GM18951 (cell line): ENCODE data around the gene OR6X1.
"Not testable (repeated sequence)": the region's sequence is repeated elsewhere in the genome, so short reads cannot be mapped to it uniquely, and the experiment has no call there.

Experiments
- POLR2A ChIP-seq: IDR thresholded peaks from 4 replicates; pipeline ENCODE4 v1.6.1; 2011; ENCODE audit warnings: mild to moderate bottlenecking; ENCODE audit not compliant: insufficient read length, insufficient read depth; ENCODE audit errors: extremely low read depth
- in situ Hi-C: fragments of 300-500 bp; cut with MboI; formaldehyde crosslinking; loops from one replicate; pipeline ENCODE4 v1.12.0; 2022; ENCODE audit warnings: low sequenced_read_pairs, mixed read lengths, inconsistent platforms; ENCODE audit not compliant: unreplicated experiment

OR6X1 gene

GRCh38 chr11:123771664-123772063 is 17.3 kb upstream of the OR6X1 start:
- in situ Hi-C loops: no loop called here
- TF ChIP-seq POLR2A: no peak

- in situ Hi-C loops: no loop called here
- TF ChIP-seq POLR2A: no peak
Observed at GRCh38 chr11:123770712-123771111, 16.4 kb upstream of the OR6X1 start.

- in situ Hi-C loops: no loop called here
- no peak for TF ChIP-seq POLR2A
Observed at GRCh38 chr11:123765601-123766000, 11.3 kb upstream of the OR6X1 start.

GRCh38 chr11:123762422-123762821 is 8.1 kb upstream of the OR6X1 start:
- no peak for TF ChIP-seq POLR2A

GRCh38 chr11:123760894-123761293 is 6.6 kb upstream of the OR6X1 start:
- in situ Hi-C loops: no loop called here
- TF ChIP-seq POLR2A: no peak

More at GRCh38 chr11:123762422-123762821, 8.1 kb upstream of the OR6X1 start:
- in situ Hi-C loops: no loop called here

GRCh38 chr11:123757976-123758375 is 3.7 kb upstream of the OR6X1 start:
- TF ChIP-seq POLR2A: no peak

GRCh38 chr11:123755813-123756212 is 1.5 kb upstream of the OR6X1 start:
- no peak for TF ChIP-seq POLR2A
- in situ Hi-C loops: no loop called here

More at GRCh38 chr11:123757976-123758375, 3.7 kb upstream of the OR6X1 start:
- in situ Hi-C loops: no loop called here

- no peak for TF ChIP-seq POLR2A
- in situ Hi-C loops: no loop called here
Observed at GRCh38 chr11:123755344-123755743, 1.0 kb upstream of the OR6X1 start.

GRCh38 chr11:123753110-123753509 is 1.2 kb downstream of the OR6X1 start:
- TF ChIP-seq POLR2A: no peak
- in situ Hi-C loops: no loop called here

- no peak for TF ChIP-seq POLR2A
- in situ Hi-C loops: no loop called here
Observed at GRCh38 chr11:123751781-123752180, 2.5 kb downstream of the OR6X1 start.

GRCh38 chr11:123748349-123748748 is 6.0 kb downstream of the OR6X1 start:
- in situ Hi-C loops: not testable (repeated sequence)

- in situ Hi-C loops: no loop called here
- no peak for TF ChIP-seq POLR2A
Observed at GRCh38 chr11:123745764-123746451, 8.4 kb downstream of the OR6X1 start.

GRCh38 chr11:123742724-123743120 is 11.6 kb downstream of the OR6X1 start:
- in situ Hi-C loops: no loop called here
- TF ChIP-seq POLR2A: no peak

- in situ Hi-C loops: no loop called here
Observed at GRCh38 chr11:123742031-123742723, 12.1 kb downstream of the OR6X1 start.

More at GRCh38 chr11:123742031-123742723, 12.1 kb downstream of the OR6X1 start:
- TF ChIP-seq POLR2A: no peak
